GM18511 (cell line): ENCODE results near the gene TATDN3.
"Not testable (repeated sequence)": the region's sequence is repeated elsewhere in the genome, so short reads cannot be mapped to it uniquely, and the experiment has no call there.

Experiments used
- ATAC-seq: cut with Tn5 transposase; IDR thresholded peaks from one replicate; pipeline ENCODE4 v1.9.1; 2021; ENCODE audit warnings: mild to moderate bottlenecking, moderate library complexity; ENCODE audit not compliant: unreplicated experiment

The TATDN3 gene

DNA sequence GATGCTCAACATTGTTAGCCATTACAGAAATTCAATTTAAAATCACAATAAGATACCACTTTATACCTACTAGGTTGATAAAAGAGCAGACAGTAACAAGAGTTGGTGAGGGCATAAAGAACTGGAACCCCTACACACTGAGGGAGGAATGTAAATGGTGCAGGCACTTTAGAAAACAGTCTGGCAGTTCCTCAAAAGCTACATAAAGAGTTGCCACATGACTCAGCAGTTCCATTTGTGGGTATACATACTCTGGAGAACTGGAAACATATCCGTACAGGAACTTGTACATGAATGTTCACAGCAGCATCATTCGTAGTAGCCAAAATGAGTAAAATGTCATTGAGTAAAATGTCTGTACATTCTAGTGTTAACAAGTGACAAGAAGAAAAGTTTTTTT is 17.1 kb upstream of the TATDN3 start:
- ATAC-seq, result no peak

DNA sequence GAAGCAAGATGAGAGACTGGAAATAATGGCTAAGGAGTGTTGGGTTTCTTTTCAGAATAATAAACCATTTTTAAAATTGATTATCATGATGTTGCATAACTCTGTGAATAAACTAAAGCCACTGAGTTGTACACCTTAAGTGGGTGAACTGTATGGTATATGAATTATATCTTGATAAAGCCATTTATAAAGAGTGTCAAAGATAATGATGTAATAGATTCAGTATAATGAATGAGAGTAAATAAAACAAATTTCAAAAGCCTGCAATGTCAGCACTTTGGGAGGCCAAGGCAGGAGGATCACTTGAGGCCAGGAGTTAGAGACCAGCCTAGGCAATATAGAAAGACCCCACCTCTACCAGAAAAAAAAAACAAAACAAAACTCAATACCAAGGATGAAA is 16.5 kb upstream of the TATDN3 start:
- no peak for ATAC-seq

DNA sequence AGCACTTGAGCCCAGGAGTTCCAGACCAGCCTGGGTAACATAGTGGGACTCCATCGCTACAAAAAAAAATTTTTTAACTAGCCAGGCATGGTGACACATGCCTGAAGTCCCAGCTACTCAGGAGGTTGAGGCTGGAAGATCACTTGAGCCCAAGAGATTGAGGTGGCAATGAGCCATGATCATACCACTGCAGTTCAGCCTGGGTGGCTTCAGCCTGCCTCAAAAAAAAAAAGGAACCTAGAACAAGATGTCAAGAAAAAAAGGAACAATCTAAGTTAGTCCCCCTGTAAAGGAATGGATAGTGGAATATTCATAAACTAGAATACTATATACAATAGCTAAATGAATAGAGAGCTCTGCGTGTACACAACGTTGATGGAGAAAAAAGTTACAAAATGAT is 14.5 kb upstream of the TATDN3 start:
- ATAC-seq, result no peak

DNA sequence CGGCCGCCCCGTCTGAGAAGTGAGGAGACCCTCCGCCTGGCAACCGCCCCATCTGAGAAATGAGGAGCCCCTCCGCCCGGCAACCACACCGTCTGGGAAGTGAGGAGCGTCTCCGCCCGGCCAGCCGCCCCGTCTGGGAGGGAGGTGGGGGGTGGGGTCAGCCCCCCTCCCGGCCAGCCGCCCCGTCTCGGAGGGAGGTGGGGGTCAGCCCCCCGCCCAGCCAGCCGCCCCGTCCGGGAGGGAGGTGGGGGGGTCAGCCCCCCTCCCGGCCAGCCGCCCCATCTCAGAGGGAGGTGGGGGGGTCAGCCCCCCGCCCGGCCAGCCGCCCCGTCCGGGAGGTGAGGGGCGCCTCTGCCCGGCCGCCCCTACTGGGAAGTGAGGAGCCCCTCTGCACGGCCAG is 12.6 kb upstream of the TATDN3 start:
- ATAC-seq, result not testable (repeated sequence)

DNA sequence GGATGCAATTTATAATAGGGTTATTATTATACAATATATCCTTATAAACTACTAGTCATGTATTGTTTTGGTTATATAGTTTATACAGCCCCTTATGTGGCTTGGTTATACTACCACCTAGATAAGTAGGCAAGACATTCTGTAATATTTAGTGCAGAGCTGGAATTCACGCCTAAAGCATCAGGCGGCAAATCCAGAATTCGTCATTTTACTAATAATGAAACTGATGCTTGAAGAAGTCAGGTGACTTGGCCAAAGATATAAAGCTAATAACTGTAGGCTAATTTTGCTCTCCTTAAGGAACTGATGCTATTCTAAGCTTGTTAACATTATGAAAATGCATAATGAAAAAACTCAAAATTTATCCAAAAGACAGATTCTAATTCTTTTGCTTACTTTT is 10.9 kb upstream of the TATDN3 start:
- ATAC-seq, result no peak

DNA sequence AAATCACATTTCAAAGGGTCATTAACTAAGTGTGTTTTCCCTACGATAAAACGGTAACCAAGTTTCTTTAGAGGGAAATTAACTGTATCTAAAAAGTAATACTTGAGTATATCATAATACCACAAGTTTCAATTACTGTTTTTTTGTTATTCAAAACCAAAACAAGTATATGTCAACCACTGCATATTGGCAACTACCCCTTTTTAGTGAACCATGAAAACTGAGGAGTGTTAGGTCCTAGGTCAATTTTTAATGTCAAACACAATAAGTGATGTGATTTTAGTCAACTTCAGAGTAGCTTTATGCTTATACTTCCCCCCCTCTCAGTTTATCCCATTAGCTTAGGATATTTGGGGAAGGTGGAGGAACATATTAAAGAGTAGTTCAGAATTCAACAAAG is 10.5 kb upstream of the TATDN3 start:
- no peak for ATAC-seq

DNA sequence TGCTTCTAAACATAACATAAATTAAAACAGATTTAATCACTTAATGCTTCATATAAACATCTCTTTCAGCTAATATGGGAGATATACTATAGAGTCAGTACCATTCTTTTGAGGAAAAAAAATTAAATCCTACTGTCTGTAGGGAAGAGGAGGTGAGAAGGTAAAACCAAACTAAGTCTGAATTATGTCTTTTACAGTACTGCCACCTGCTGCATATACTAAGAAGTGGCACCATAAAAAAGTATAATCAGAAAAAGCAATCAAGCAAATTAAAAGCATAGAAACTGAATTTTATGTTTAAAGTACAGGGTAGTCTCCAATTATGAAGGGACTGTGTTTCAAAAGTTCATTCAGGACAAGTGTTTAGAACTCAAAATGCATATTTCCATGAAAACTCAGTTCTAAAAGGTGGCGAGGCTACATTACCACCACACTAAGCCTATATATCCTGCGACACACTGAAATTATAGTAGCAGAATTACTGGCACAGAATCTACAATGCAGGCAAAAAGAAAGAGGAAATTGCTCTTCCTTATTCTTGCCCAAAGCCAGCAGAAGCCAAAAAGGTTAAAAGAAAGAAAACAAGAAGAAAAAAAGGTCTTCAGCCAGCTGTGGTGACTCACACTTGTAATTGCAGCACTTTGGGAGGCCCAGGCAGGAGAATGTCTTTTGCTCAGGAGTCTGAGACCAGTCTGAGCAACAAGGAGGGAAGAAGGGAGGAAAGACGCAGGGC is 9.1 kb upstream of the TATDN3 start:
- ATAC-seq, result no peak

DNA sequence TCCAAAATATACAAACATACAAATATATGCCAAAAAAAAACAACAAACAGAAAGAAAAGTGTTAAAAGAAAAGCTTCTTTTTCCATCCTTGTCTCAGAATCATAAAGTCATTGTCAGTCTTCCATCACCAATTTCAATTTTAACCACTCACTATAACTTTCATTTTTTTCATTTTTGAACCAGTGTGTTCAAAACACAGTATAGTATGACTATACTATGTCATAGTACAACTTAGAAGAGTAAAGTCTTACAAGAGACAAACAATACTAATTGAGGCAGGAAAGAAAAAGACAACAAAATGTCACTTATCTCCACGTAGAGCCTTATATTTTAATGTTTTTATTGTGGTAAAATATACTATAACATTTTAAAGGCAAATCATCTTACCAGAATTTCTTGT is 7.7 kb upstream of the TATDN3 start:
- no peak for ATAC-seq

DNA sequence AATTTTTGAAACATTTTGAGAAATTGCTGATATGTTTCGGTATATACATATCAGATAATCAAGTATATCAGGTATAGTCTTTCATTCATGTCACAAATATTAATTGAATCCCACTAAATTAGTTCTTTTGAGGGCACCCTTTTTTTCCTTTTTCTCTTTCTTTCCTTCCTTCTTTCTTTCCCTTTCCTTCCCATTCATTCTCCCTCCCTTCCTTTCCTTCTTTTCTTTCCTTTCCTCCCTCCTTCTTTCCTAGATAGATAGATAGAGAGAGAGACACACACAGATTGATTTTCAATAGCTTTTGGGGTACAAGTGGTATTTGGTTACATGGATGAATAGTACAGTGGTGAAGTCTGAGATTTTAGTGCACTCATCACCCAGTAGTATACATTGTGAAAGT is 5.8 kb upstream of the TATDN3 start:
- ATAC-seq, result no peak

DNA sequence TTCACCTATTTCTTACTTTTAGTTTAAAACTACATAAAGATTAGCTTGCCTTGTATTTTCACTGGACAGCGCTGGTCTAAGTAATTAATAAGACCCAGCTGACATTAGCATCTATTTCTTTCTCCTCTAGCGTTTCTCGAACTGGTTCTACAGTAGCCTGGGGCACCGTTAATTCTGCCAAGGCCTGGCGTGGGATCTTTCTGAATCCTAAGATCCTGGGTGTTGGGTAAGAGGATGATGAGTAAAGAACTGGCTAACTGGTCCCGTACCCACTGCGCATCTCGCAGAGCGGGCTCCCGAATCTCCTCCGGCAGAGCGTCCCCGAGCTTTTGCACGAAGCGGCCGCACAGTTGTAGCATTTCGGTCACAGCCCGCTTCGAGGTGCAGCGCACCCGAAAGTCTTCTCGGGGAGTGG is 426 bp upstream of the TATDN3 start:
- ATAC-seq, result peak; percentile 42

DNA sequence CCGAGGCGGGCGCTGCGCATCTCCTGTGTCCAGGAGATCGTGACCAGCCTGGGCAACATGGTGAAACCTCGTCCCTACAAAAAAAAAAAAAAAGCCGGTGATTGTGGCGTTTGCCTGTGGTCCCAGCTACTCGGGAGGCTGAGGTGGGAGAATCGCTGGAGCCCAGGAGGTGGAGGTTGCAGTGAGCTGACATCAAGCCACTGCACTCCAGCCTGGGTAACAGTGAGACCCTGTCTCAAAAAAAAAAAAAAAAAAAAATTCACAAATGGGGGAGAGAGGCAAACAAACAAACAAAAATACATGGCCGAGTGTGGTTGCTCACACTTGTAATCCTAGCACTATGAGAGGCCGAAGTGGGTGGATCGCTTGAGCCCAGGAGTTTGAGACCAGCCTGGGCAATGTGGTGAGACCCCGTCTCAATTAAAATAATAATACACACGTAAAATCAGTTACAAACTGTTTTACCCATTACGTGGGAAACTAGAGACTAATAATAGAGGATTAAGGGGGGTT is 758 bp downstream of the TATDN3 start:
- no peak for ATAC-seq

DNA sequence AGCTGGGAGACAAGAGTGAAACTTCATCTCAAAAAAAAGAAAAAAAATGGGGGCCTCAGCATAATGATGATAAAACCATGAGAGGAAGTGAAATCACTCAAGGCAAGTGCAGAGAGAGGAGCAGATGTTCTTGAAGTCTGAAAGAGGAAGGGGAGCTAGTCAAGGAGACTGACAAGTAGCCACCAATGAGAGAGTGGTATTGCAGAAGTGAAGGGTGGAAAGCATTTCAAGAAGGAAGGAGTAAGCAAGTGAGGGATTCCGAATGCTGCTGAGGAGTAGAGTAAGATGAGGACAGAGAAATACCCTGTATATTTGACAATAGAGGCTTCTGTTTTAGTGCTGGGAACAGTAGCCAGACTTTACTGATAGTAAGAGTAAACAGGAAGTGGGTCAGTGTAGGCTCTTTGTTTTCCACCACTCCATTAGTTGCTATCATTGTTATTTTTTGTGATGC is 2.9 kb downstream of the TATDN3 start:
- ATAC-seq, result peak; percentile 80

DNA sequence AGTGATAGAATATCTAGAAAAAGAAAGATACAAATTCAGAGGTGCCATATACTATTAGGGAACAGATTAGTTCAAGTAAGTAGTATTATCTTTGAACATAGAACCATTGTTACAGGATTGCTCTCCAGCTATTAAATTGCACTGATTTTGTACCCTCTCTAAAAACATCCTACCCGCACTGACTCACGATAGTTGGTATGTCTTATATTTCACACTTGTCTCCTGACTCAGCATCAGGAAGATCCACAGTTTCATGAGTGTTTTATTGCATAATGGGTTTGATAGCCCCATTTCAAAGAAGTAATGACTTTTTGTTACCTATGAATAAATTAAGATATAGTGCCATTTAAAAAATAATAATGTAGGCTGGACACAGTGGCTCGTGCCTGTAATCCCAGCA is 6.0 kb downstream of the TATDN3 start:
- ATAC-seq, result no peak

DNA sequence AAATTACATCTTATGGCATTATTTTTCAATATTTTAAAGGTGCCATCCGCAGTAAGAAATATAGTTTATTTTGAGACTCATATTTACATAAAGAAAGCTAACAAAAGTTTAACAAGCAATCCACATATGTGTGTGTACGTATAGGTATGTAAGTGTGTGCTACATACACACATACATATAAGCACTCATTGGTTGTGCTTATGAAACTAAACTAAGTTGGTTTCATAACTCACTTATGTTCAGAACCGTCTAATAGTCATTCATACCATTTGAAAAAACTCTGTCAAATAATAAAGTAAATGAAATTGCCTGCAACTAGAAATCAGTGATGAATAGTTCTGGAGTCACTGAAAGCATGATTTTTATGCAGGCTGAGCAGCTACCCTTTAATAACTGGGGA is 14.1 kb downstream of the TATDN3 start:
- ATAC-seq, result peak; percentile 51

DNA sequence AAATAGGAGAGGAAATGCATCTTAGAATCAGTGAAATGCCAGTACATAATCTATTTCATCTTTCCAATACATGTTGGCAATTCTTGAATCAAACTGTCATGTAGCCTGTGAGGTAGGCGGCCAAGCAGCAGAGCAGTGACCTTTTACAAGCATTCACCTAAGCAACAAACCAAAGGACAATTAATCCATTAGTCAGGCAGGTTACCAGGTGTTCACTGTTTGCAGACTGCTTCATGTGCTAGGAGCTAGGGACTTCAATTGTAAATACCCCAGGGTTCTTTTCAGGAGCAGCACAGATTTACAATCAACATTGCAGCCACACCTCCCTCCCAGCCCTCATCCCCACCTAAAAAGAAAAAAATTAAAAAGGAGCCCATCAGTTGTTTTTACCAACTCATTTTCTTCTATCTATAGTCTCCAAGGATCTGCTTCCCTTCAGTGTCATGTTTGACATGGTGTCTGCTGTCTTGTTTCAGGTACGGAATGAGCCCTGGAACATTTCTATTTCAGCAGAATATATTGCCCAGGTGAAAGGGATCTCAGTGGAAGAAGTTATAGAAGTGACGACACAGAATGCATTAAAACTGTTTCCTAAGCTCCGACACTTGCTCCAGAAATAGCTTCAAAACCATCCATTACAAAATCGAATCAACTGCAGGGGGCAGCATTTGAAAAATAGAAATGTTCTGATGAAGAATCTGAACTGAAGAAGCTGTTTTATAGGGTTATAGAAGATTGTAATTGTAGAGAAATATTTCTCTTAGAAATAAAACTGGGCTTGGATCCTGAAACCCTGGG is 23.0 kb downstream of the TATDN3 start:
- ATAC-seq, result no peak

DNA sequence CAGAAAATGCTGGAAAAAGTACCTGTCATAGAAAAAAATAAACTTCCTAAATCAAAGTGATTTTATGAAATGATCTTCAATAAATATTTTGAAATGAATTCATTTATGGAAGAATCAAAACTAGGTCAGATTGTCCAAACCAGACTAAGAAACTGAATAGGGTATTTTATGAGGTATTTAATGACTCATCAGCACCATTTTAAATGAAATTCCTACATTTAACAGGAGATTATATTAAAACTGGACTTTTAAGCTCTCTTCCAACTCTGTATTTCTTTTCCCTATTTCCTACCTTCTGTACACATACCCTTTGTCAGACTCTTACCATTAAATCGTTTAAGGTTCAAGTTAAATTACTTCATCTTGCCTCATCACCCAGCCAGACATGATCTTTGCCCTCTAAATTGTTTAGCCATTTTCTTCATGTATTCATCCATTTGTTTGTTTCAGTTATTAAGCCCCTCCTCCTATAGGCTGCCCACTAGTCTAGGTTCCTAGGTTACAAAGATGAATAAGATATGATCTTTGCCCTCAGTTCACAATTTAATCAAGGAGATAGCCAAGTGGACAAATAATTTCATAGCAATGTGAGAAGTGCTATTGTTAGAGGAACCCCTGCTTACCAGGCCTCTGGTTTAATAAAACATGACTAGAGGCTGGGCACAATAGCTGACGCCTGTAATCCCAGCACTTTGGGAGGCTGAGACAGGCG is 25.0 kb downstream of the TATDN3 start:
- no peak for ATAC-seq

DNA sequence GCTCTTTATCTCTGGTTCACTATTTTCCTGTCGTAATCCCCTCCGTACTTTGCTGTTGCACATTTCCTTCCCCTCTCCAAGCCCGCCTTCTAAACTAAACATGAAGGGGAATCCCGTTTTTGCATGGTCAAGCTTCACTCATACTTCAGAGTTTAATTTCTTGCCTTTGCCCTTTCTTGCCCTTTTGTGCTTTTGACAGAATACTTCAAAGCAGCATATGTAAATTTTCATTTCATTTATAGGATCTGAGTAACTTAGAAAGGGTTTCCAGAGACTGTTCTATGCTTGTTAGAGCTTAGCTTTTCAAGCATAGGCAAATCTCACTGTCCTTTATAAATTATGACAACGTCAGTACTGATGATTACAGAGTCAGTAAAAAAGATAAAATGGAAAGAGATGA is 28.0 kb downstream of the TATDN3 start:
- ATAC-seq, result peak; percentile 67

DNA sequence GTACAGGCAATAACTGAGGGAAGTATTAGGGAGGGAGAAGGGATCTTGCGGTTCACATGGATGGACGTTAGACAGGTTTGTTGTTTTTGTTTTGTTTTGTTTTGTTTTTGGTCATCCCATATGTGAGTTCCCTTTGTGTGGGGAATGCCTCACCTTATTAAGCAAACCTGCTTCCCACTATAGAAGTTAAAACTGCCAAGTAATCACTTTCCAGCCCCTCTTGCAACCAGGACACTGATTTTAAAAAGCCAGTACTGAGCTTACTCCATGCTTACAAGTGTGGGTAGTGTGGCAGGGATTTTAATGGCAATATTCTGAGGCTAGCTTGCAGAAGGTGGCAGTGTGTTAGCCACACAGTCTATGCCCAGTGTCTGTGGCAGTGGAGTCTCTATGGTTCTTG is 29.3 kb downstream of the TATDN3 start:
- no peak for ATAC-seq

DNA sequence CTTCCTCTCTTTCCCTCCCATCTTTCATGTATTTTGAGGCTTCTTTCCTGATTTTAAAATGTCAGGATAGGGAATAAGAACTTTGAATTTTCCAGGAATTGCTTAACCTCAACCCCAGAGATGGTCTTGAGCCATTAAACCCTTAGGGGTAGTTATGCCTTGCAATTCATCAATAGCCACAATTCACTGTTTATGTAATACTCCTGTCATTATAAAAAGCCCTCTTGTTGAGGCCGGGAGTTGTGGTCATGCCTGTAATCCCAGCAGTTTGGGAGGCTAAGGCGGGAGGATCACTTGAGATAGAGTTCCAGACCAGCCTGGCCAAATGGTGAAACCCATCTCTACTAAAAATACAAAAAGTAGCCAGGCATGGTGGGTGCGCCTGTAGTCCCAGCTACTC is 31.3 kb downstream of the TATDN3 start:
- ATAC-seq, result no peak

DNA sequence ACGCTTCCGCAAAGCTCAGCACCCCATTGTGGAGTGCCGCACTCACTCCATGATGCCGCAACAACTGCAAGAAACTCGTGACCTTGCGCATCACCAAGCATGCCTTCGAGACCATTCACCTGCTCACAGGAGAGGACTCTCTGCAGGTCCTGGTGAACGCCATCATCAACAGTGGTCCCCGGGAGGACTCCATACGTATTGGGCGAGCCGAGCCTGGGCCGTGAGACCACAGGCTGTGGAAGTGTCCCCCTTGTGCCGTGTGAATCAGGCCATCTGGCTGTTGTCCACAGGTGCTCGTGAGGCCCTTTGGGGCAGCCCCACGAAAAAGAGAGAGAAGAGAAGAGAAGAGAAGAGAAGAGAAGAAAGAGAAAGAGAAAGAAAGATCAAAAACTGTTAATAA is 32.5 kb downstream of the TATDN3 start:
- ATAC-seq, result no peak

DNA sequence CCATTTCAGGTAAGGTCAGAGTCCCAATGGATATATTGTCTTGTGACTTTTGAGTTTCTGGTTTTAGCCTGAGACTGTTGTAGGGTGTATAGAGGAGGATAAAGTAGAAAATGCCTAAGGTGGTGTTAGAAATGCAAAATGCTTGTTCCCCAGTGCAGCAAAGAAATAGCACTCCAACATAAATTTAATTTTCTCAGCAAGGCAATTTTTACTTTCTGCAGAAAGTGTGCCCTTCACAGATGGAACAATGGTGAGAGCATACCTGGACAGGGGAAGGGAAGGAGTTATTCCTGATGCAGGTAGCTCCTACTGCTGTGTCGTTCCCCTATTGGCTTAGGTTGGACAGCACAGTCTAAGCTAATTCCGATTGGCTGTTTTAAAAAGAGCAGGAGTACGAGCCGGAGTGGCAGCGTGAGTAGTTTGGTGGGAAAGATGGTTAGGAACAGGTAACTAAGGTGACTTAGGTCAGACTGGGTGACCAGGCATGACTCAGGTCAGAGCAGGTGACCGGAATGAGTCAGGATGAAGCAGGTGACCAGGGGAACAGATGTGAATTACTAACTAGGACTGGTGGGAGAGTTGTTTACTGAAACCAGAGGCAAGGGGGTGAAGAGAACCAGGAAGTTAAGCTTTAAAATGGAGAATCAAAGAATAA is 34.2 kb downstream of the TATDN3 start:
- ATAC-seq, result no peak
